ENCODE data around the gene MROH2A. TPM values are rescaled to one million over a fixed set of nuclear protein-coding genes. Genes with fewer than 3 reads are reported as not detected.

The MROH2A gene
- total RNA-seq, 4 donors from 2014 or later: 0.27 to 1.6 (median 0.35) TPM; not detected in 1

DNA sequence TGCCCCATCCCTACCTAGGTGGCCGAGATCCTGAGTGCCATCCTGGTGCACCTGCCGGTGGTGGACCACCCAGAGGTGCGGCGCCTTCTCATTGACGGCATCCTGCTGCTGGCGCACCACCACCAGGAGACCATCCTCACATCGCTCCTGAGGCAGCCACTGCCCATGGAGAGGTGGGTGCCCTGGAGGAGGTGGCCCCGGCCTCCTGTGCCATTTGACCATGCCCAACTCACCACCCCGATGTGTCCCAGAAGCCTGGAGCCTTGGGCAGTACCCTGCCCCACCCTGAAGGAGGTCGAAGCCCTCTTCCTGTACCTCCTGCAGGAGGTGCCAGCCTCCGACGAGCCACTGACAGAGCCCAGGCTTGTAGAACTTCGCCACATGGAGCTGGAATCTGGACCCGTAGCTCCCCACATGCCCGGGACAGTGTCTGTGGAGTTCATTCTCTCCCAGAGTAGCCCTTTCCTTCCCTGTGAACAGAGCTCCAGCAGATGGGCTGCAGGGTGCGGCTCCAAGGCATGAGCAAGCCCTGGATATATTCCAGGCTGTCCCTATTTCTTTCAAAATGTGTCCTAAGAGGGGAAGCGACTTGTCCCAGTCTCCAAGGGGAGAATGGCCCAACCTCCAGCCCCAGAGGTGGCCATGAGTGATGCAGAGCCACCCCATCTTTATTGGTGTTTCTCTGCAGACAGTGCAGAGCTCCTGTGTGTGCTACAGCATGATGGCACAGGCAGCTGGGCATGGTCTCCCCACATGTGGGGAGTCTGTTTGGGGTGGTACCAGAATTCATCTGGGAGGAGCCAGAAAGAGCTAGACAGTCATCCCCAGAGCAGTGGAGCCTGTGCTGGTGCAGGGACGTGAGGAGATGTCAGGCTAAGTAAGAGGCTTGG lies 42.0 kb downstream of the MROH2A start:
- Histone ChIP-seq H3K36me3 (no peaks in the 10 kb centered on the region), H3K4me3 (no peak overlapping the region), H3K4me1 (no peaks in the 10 kb centered on the region), H3K27me3 (no peaks in the 10 kb centered on the region), H3K9me3 (no peaks in the 10 kb centered on the region), H3K27ac (no peak overlapping the region)
- no peak for TF ChIP-seq POLR2A (IDR thresholded peaks at IDR 0.05)
- TF ChIP-seq, protein P1, sequence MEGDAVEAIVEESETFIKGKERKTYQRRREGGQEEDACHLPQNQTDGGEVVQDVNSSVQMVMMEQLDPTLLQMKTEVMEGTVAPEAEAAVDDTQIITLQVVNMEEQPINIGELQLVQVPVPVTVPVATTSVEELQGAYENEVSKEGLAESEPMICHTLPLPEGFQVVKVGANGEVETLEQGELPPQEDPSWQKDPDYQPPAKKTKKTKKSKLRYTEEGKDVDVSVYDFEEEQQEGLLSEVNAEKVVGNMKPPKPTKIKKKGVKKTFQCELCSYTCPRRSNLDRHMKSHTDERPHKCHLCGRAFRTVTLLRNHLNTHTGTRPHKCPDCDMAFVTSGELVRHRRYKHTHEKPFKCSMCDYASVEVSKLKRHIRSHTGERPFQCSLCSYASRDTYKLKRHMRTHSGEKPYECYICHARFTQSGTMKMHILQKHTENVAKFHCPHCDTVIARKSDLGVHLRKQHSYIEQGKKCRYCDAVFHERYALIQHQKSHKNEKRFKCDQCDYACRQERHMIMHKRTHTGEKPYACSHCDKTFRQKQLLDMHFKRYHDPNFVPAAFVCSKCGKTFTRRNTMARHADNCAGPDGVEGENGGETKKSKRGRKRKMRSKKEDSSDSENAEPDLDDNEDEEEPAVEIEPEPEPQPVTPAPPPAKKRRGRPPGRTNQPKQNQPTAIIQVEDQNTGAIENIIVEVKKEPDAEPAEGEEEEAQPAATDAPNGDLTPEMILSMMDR (IDR thresholded peaks at IDR 0.05): no peak
- peak in 2 of 3 donors; percentile 29 to 30 for DNase-seq

GRCh38 chr2:233820774-233821105 lies 42.6 kb downstream of the MROH2A start:
- peak in 1 of 3 donors; percentile 31 for DNase-seq

GRCh38 chr2:233821196-233821595 lies 43.1 kb downstream of the MROH2A start:
- H3K4me1 ChIP-seq: no peaks in the 10 kb centered on the region
- H3K36me3 ChIP-seq: no peaks in the 10 kb centered on the region
- peak in 1 of 3 donors; percentile 37 for DNase-seq
- H3K27ac ChIP-seq: no peak overlapping the region
- no peak overlapping the region for H3K4me3 ChIP-seq
- no peaks in the 10 kb centered on the region for H3K9me3 ChIP-seq
- TF ChIP-seq, protein P1 (IDR thresholded peaks at IDR 0.05): no peak
- TF ChIP-seq POLR2A (IDR thresholded peaks at IDR 0.05): no peak
- no peaks in the 10 kb centered on the region for H3K27me3 ChIP-seq

More at GRCh38 chr2:233820774-233821105, 42.6 kb downstream of the MROH2A start:
- TF ChIP-seq, protein P1 (IDR thresholded peaks at IDR 0.05): no peak
- no peak for TF ChIP-seq POLR2A (IDR thresholded peaks at IDR 0.05)
- Histone ChIP-seq H3K27ac (no peak overlapping the region), H3K27me3 (no peaks in the 10 kb centered on the region), H3K36me3 (no peaks in the 10 kb centered on the region), H3K4me1 (no peaks in the 10 kb centered on the region), H3K4me3 (no peak overlapping the region), H3K9me3 (no peaks in the 10 kb centered on the region)

GRCh38 chr2:233821709-233822100 lies 43.6 kb downstream of the MROH2A start:
- no peaks in the 10 kb centered on the region for H3K9me3 ChIP-seq
- no peak overlapping the region for H3K4me3 ChIP-seq
- no peak for DNase-seq
- H3K27ac ChIP-seq: peak overlapping the region in 1 of 4 donors; percentile 19
- no peak for TF ChIP-seq POLR2A (IDR thresholded peaks at IDR 0.05)
- TF ChIP-seq, protein P1 (IDR thresholded peaks at IDR 0.05): no peak
- H3K27me3 ChIP-seq: no peaks in the 10 kb centered on the region
- no peaks in the 10 kb centered on the region for H3K36me3 ChIP-seq
- H3K4me1 ChIP-seq: no peaks in the 10 kb centered on the region

GRCh38 chr2:233822101-233822771 lies 44.1 kb downstream of the MROH2A start:
- Histone ChIP-seq H3K36me3 (no peaks in the 10 kb centered on the region), H3K9me3 (no peaks in the 10 kb centered on the region), H3K27me3 (no peaks in the 10 kb centered on the region), H3K4me1 (no peaks in the 10 kb centered on the region), H3K27ac (peak overlapping the region in 1 of 4 donors; percentile 19), H3K4me3 (no peak overlapping the region)
- peak in 2 of 3 donors; percentile 56 to 67 for DNase-seq
- TF ChIP-seq POLR2A (IDR thresholded peaks at IDR 0.05): no peak
- TF ChIP-seq, protein P1 (IDR thresholded peaks at IDR 0.05): no peak
